ENCODE measurements around the gene NUDT9. TPM values are rescaled to one million over a fixed set of nuclear protein-coding genes. Genes with fewer than 3 reads are reported as not detected.

The NUDT9 gene
- total RNA-seq, 6 donors from 2014 or later, result 11.5 to 44.8 (median 31.0) TPM

GRCh38 chr4:87451537-87451936 lies 29.2 kb downstream of the NUDT9 start:
- TF ChIP-seq POLR2AphosphoS5 (IDR thresholded peaks at IDR 0.05), result no peak
- TF ChIP-seq EP300 (IDR thresholded peaks at IDR 0.05), result no peak
- no peak for TF ChIP-seq POLR2A (IDR thresholded peaks at IDR 0.05)
- TF ChIP-seq CTCF (IDR thresholded peaks at IDR 0.05), result no peak
- ATAC-seq (ENCODE audit: low FRiP score in 2 of 2), result no peak
- Histone ChIP-seq H3K4me3 (no peak overlapping the region), H3K4me1 (peaks cover 0 to 5% (median under 1%) of the 10 kb centered on the region in 4 donors), H3K27ac (no peak overlapping the region), H3K27me3 (no peaks in the 10 kb centered on the region), H3K9me3 (no peaks in the 10 kb centered on the region), H3K36me3 (peaks cover 0 to 74% (median 19%) of the 10 kb centered on the region in 4 donors)
- no peak for DNase-seq

DNA sequence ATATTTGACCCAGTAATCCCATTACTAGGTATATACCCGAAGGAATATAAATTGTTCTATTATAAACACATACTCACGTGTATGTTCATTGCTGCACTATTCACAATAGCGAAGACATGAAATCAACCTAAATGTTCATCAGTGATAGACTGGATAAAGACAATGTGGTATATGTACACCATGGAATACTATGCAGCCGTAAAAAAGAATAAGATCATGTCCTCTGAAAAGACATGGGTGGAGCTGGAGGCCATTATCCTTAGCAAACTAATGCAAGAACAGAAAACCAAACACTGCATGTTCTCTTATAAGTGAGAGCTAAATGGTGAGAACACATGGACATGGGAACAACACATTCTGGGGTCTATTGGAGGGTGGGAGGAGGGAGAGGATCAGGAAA lies 36.5 kb downstream of the NUDT9 start:
- H3K27me3 ChIP-seq, result no peaks in the 10 kb centered on the region
- H3K36me3 ChIP-seq, result peaks cover 2 to 42% (median 10%) of the 10 kb centered on the region in 4 donors
- no peaks in the 10 kb centered on the region for H3K9me3 ChIP-seq
- TF ChIP-seq CTCF (IDR thresholded peaks at IDR 0.05), result no peak
- TF ChIP-seq POLR2A (IDR thresholded peaks at IDR 0.05), result no peak
- no peak for TF ChIP-seq EP300 (IDR thresholded peaks at IDR 0.05)
- TF ChIP-seq POLR2AphosphoS5 (IDR thresholded peaks at IDR 0.05), result no peak
- H3K4me3 ChIP-seq, result no peak overlapping the region
- WGBS, 2 donors, result 96 to 99% methylated on average over 4 of the region's 4 CpGs
- ATAC-seq (ENCODE audit: low FRiP score in 2 of 2), result no peak
- DNase-seq, result no peak
- no peak overlapping the region for H3K27ac ChIP-seq
- H3K4me1 ChIP-seq, result peaks cover 0 to 5% (median 2%) of the 10 kb centered on the region in 4 donors

- ATAC-seq (ENCODE audit: low FRiP score in 2 of 2), result no peak
- no peak for TF ChIP-seq POLR2A (IDR thresholded peaks at IDR 0.05)
- TF ChIP-seq POLR2AphosphoS5 (IDR thresholded peaks at IDR 0.05), result no peak
- no peak for TF ChIP-seq CTCF (IDR thresholded peaks at IDR 0.05)
- no peak for TF ChIP-seq EP300 (IDR thresholded peaks at IDR 0.05)
- Histone ChIP-seq H3K9me3 (no peaks in the 10 kb centered on the region), H3K4me1 (peaks cover 0 to 3% (median under 1%) of the 10 kb centered on the region in 4 donors), H3K27me3 (no peaks in the 10 kb centered on the region), H3K27ac (peak overlapping the region in 1 of 4 donors; percentile 40), H3K36me3 (peaks cover 2 to 23% (median 7%) of the 10 kb centered on the region in 4 donors), H3K4me3 (no peak overlapping the region)
- DNase-seq, result no peak
Measured at GRCh38 chr4:87461281-87461700, 38.9 kb downstream of the NUDT9 start.

DNA sequence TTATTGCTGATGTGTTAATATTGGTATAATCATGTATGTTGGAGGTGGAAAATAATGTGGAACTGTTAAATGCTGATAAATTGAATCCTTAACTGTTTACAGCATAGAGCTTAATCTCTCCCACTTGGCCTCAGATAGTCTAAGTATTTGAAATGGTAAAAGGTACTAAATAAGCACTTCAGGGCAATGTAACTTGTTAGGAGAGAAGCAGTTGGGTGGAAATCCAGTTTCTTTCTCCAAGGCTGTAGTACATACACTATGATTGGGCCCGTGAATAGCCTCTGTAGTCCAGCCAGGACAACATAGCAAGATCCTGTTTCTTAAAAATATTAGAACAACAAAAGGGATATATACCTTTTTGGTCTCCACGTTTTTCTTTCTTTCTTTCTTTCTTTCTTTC lies 39.7 kb downstream of the NUDT9 start:
- Histone ChIP-seq H3K4me3 (no peak overlapping the region), H3K36me3 (peaks cover 2 to 19% (median 6%) of the 10 kb centered on the region in 4 donors), H3K4me1 (no peaks in the 10 kb centered on the region), H3K27me3 (no peaks in the 10 kb centered on the region), H3K27ac (peak overlapping the region in 2 of 4 donors; percentile 12 to 40), H3K9me3 (no peaks in the 10 kb centered on the region)
- 74 to 75% methylated on average over 2 of the region's 2 CpGs for WGBS, 2 donors
- ATAC-seq (ENCODE audit: low FRiP score in 2 of 2) (no peak), DNase-seq (no peak)
- TF ChIP-seq CTCF (IDR thresholded peaks at IDR 0.05) (no peak), POLR2A (IDR thresholded peaks at IDR 0.05) (no peak), EP300 (IDR thresholded peaks at IDR 0.05) (no peak), POLR2AphosphoS5 (IDR thresholded peaks at IDR 0.05) (no peak)

DNA sequence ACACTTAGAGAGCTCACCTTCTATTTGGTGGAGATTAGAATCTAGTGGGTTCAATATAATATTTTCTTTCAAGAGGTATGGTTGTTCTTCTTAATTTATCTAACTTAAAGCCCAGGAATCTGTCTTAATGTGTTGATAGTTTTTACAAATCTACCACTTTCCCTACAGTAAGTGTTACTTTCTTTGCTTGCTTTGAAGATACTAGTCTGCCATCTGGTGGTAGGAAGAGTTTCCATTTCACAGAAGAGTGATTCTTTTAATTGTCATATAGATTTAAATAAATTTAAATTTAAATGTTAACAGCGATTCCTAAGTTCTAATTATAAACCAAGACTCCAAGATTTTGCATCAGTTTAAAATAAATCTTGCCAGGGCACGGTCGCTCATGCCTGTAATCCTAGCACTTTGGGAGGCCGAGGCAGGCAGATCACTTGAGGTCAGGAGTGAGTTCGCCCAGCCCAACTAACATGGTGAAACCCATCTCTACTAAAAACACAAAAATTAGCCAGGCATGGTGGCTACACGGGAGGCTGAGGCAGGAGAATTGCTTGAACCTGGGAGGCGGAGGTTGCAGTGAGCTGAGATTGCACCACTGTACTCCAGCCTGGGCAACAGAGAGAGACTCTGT lies 43.5 kb downstream of the NUDT9 start:
- H3K27ac ChIP-seq, result no peak overlapping the region
- no peak overlapping the region for H3K4me3 ChIP-seq
- H3K4me1 ChIP-seq, result no peaks in the 10 kb centered on the region
- 48 to 59% methylated on average over 7 of the region's 7 CpGs for WGBS, 2 donors
- peak in 1 of 2 donors; percentile 67 for ATAC-seq (ENCODE audit: low FRiP score in 2 of 2)
- H3K9me3 ChIP-seq, result no peaks in the 10 kb centered on the region
- H3K36me3 ChIP-seq, result no peaks in the 10 kb centered on the region
- peak; percentile 25 to 66 (median 60) for TF ChIP-seq CTCF (IDR thresholded peaks at IDR 0.05)
- TF ChIP-seq EP300 (IDR thresholded peaks at IDR 0.05), result no peak
- DNase-seq, result no peak
- no peaks in the 10 kb centered on the region for H3K27me3 ChIP-seq
